Endothelial cell of umbilical vein (primary cell): ENCODE results near the gene PLPPR4. TPM values are rescaled to one million over a fixed set of nuclear protein-coding genes. Genes with fewer than 3 reads are reported as not detected.
A peak's percentile ranks its signal among the peaks of the same experiment; 100 is the strongest.

Experiments
- BruUV-seq: library from RNA; stranded (reverse); fragments of 400-500 nt; replicated peaks from 2 replicates; lab custom pipeline; 2021; lab: Mats Ljungman, UMichigan
- CTCF ChIA-PET: fragments of 300-600, 350-600 bp; sonication (Branson Sonifier 250); formaldehyde crosslinking; loops from one replicate; lab custom pipeline; 2021; ENCODE audit warnings: antibody characterized with exemption, inconsistent platforms; lab: Charles Lee
- POLR2A ChIA-PET: fragments of 300-600, 350-600 bp; sonication (Branson Sonifier 250); formaldehyde crosslinking; loops from one replicate; lab custom pipeline; 2021; ENCODE audit warnings: antibody characterized with exemption, inconsistent platforms; lab: Charles Lee
- DNase-seq: peaks from one replicate; pipeline ENCODE4 v3.0.0-alpha.2; 2011; ENCODE audit warnings: low read depth, low spot score
- FAIRE-seq: peaks from 2 replicates; lab custom pipeline; 2011; peaks lifted over from hg19 to GRCh38; lab: Jason Lieb, UNC
- H2AFZ ChIP-seq: 2 replicates; pipeline ENCODE4 v1.6.0; 2012; ENCODE audit warnings: low read depth, low read length, control low read depth, inconsistent platforms
- H3K27ac ChIP-seq: 2 replicates; pipeline ENCODE4 v1.5.1; 2011; ENCODE audit warnings: low read depth, mild to moderate bottlenecking, control low read depth, low read length, moderate library complexity; ENCODE audit not compliant: insufficient read depth
- H3K27me3 ChIP-seq, 2 experiments: 2 replicates each; pipeline versions ENCODE4 v1.6.0 to v1.6.1; 2011; ENCODE audit warnings: low read length in 2 of 2, mixed read lengths in 1 of 2; ENCODE audit not compliant: control insufficient read depth in 2 of 2, insufficient read depth in 2 of 2
- H3K36me3 ChIP-seq, 2 experiments: 2 replicates in 1 of 2; 3 replicates in 1 of 2; pipeline ENCODE4 v1.5.1; 2011; ENCODE audit warnings: low read length in 2 of 2, mild to moderate bottlenecking in 1 of 2, moderate library complexity in 1 of 2; ENCODE audit not compliant: control insufficient read depth in 2 of 2, insufficient read depth in 2 of 2; ENCODE audit errors: extremely low read depth in 1 of 2
- H3K4me1 ChIP-seq: 3 replicates; pipeline ENCODE4 v1.5.1; 2011; ENCODE audit warnings: mild to moderate bottlenecking, low read length; ENCODE audit not compliant: control insufficient read depth, insufficient read depth; ENCODE audit errors: extremely low read depth
- H3K4me2 ChIP-seq: 2 replicates; pipeline ENCODE4 v1.6.1; 2011; ENCODE audit warnings: low read length, control low read depth, mixed read lengths; ENCODE audit not compliant: insufficient read depth
- H3K4me3 ChIP-seq, 3 experiments: fragments of 200-600 bp in 1 of 3; sonication (generic), shearing (Covaris generic) in 1 of 3; replicated peaks in 1 of 3; 2 replicates each; pipeline ENCODE4 v1.5.1; 2011 to 2016; ENCODE audit warnings: control low read depth in 3 of 3, low read length in 3 of 3, mild to moderate bottlenecking in 2 of 3, inconsistent platforms in 1 of 3, low read depth in 1 of 3, moderate library complexity in 1 of 3; ENCODE audit not compliant: insufficient read depth in 1 of 3
- H3K79me2 ChIP-seq: 2 replicates; pipeline ENCODE4 v1.6.0; 2012; ENCODE audit warnings: low read length, inconsistent platforms; ENCODE audit not compliant: control insufficient read depth, insufficient read depth
- H3K9ac ChIP-seq: replicated peaks from 2 replicates; pipeline ENCODE3; 2011; ENCODE audit warnings: low read length, control low read depth; ENCODE audit not compliant: insufficient read depth; ENCODE audit errors: extremely low read depth
- H3K9me1 ChIP-seq: replicated peaks from 3 replicates; pipeline ENCODE4 v1.6.0; 2011; ENCODE audit warnings: mild to moderate bottlenecking, low read length; ENCODE audit not compliant: control insufficient read depth, insufficient read depth; ENCODE audit errors: extremely low read depth
- H3K9me3 ChIP-seq: replicated peaks from 2 replicates; pipeline ENCODE4 v1.5.1; 2012; ENCODE audit warnings: low read length, inconsistent platforms; ENCODE audit not compliant: control insufficient read depth, insufficient read depth
- H4K20me1 ChIP-seq: replicated peaks from 2 replicates; pipeline ENCODE3; 2011; ENCODE audit warnings: mild to moderate bottlenecking, low read length; ENCODE audit not compliant: control insufficient read depth, insufficient read depth; ENCODE audit errors: extremely low read depth
- EZH2 ChIP-seq: IDR thresholded peaks from 2 replicates; pipeline ENCODE4 v1.6.1; 2012; ENCODE audit warnings: borderline replicate concordance, low read depth, mild to moderate bottlenecking, moderate library complexity, low read length, inconsistent platforms; ENCODE audit not compliant: severe bottlenecking
- FOS ChIP-seq: IDR thresholded peaks from 2 replicates; pipeline ENCODE4 v1.6.1; 2011; ENCODE audit warnings: mild to moderate bottlenecking, low read length, moderate library complexity, borderline replicate concordance; ENCODE audit not compliant: insufficient read depth
- GATA2 ChIP-seq: IDR thresholded peaks from 2 replicates; pipeline ENCODE4 v1.7.0; 2011; ENCODE audit warnings: low read depth, mild to moderate bottlenecking, moderate library complexity, mixed read lengths, low read length; ENCODE audit not compliant: insufficient read length, insufficient read depth
- JUN ChIP-seq: IDR thresholded peaks from 2 replicates; pipeline ENCODE4 v1.6.1; 2011; ENCODE audit warnings: borderline replicate concordance, low read depth; ENCODE audit not compliant: insufficient read length, insufficient read depth
- MAX ChIP-seq: IDR thresholded peaks from 2 replicates; pipeline ENCODE4 v1.6.1; 2011; ENCODE audit not compliant: insufficient read depth, insufficient read length
- MYC ChIP-seq: IDR thresholded peaks from one replicate; pipeline ENCODE4 v1.6.1; 2011; ENCODE audit warnings: mild to moderate bottlenecking, low read depth, low read length
- POLR2A ChIP-seq: IDR thresholded peaks from 2 replicates; pipeline ENCODE4 v1.6.1; 2012; ENCODE audit warnings: low read depth, mild to moderate bottlenecking, control low read depth, low read length
- POLR2AphosphoS5 ChIP-seq: IDR thresholded peaks from 2 replicates; pipeline ENCODE4 v1.6.1; 2012; ENCODE audit warnings: low read depth, mild to moderate bottlenecking, control low read depth, low read length, moderate library complexity; ENCODE audit not compliant: insufficient read depth
- dilution Hi-C: fragments of 300-500 bp; cut with MboI; formaldehyde crosslinking; loops from one replicate; pipeline ENCODE4 v1.15.0; 2019; ENCODE audit warnings: low sequenced_read_pairs; ENCODE audit not compliant: extremely low pct_ligation_motif_present
- intact Hi-C: fragments of 100-400 bp; cut with micrococcal nuclease; formaldehyde crosslinking; loops from one replicate; pipeline ENCODE4 v1.10.0; 2022
- polyA plus RNA-seq, 4 experiments: library from polyadenylated mRNA; depleted of rRNA in 3 of 4; stranded (reverse) in 3 of 4; unstranded in 1 of 4; fragments of >200 nt; gene quantifications; 2 replicates each; pipeline versions ENCODE4 v1.2.1 to v1.2.3, GENCODE V29; 2011 to 2012; ENCODE audit warnings: missing spikeins in 1 of 4
- total RNA-seq: library from RNA; stranded (reverse); gene quantifications from 2 replicates; pipeline ENCODE4 v1.2.3, GENCODE V29; 2021
- TF ChIP-seq, protein P1 (sequence below), 2 donors: IDR thresholded peaks; 1 replicate in 1 of 2; 2 replicates in 1 of 2; pipeline ENCODE4 v1.5.1; 2011; ENCODE audit warnings: low read length in 2 of 2, mild to moderate bottlenecking in 2 of 2, moderate library complexity in 2 of 2, control low read depth in 1 of 2, inconsistent platforms in 1 of 2, low read depth in 1 of 2; ENCODE audit not compliant: insufficient read depth in 1 of 2; ENCODE audit errors: extremely low read depth in 1 of 2

Gene PLPPR4
- total and polyA plus RNA-seq, 2 donors (not counting 3 experiments of a cell fraction or from before 2014, with no cell fraction given), result not detected

DNA sequence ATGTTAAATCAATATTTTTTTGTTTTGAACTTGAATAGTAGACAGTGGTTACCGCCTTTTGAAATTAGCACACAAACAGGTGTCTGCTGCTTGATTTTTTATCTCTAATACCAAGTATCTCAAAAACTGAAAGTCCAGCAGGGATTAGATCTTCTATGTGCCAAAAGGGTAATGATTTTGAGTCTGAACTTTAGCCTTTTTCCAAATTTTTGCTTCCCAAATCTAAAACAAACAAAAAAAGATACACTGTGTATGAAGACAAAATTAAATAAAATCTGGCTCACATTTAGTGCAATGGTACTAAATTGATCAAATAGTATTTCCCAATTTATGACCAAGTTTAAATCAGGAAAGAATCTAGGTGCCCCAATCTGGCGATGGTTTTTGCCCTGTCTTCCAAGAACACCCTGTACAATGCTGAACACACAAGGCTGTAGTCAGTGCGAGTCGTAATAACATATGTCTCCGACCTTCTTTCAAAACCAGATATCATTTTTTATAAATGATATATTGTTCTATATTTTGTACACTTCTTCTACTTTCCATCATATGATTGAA is 40.5 kb downstream of the PLPPR4 start:
- H3K4me1 ChIP-seq, result no peaks in the 10 kb centered on the region
- H3K27ac ChIP-seq, result no peak overlapping the region
- FAIRE-seq (peak; percentile 52), DNase-seq (no peak)
- dilution Hi-C loops, result no loop called here
- BruUV-seq, result no TSS peak
- H3K9me3 ChIP-seq, result no peaks in the 10 kb centered on the region
- POLR2A ChIA-PET, result no interaction called here
- H3K4me2 ChIP-seq, result no peak overlapping the region
- H2AFZ ChIP-seq, result no peak overlapping the region
- TF ChIP-seq, protein P1, sequence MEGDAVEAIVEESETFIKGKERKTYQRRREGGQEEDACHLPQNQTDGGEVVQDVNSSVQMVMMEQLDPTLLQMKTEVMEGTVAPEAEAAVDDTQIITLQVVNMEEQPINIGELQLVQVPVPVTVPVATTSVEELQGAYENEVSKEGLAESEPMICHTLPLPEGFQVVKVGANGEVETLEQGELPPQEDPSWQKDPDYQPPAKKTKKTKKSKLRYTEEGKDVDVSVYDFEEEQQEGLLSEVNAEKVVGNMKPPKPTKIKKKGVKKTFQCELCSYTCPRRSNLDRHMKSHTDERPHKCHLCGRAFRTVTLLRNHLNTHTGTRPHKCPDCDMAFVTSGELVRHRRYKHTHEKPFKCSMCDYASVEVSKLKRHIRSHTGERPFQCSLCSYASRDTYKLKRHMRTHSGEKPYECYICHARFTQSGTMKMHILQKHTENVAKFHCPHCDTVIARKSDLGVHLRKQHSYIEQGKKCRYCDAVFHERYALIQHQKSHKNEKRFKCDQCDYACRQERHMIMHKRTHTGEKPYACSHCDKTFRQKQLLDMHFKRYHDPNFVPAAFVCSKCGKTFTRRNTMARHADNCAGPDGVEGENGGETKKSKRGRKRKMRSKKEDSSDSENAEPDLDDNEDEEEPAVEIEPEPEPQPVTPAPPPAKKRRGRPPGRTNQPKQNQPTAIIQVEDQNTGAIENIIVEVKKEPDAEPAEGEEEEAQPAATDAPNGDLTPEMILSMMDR (IDR thresholded peaks at IDR 0.05; ENCODE audit: extremely low read depth in 1 of 2, insufficient read depth in 1 of 2, low read depth in 1 of 2, low read length in 2 of 2), result no peak
- no peak for TF ChIP-seq POLR2A
- no peak for TF ChIP-seq MAX
- no peak for TF ChIP-seq FOS
- no peak for TF ChIP-seq JUN
- H3K36me3 ChIP-seq, result no peaks in the 10 kb centered on the region
- no peak overlapping the region for H3K4me3 ChIP-seq
- no peaks in the 10 kb centered on the region for H4K20me1 ChIP-seq
- CTCF ChIA-PET, result no interaction called here
- intact Hi-C loops, result no loop called here
- no peaks in the 10 kb centered on the region for H3K27me3 ChIP-seq
- no peaks in the 10 kb centered on the region for H3K79me2 ChIP-seq
- H3K9me1 ChIP-seq, result no peaks in the 10 kb centered on the region
- H3K9ac ChIP-seq, result no peak overlapping the region

- no peak for DNase-seq
- Histone ChIP-seq H3K36me3 (no peaks in the 10 kb centered on the region), H4K20me1 (no peaks in the 10 kb centered on the region), H2AFZ (no peak overlapping the region), H3K4me2 (no peak overlapping the region), H3K27me3 (no peaks in the 10 kb centered on the region), H3K4me3 (no peak overlapping the region), H3K9ac (no peak overlapping the region), H3K79me2 (no peaks in the 10 kb centered on the region), H3K4me1 (no peaks in the 10 kb centered on the region), H3K9me3 (no peaks in the 10 kb centered on the region), H3K9me1 (no peaks in the 10 kb centered on the region), H3K27ac (no peak overlapping the region)
- BruUV-seq, result no TSS peak
- intact Hi-C loops (no loop called here), dilution Hi-C loops (no loop called here)
- ChIA-PET POLR2A (no interaction called here), CTCF (no interaction called here)
- no peak for FAIRE-seq
- TF ChIP-seq GATA2, result no peak
- TF ChIP-seq, protein P1 (IDR thresholded peaks at IDR 0.05; ENCODE audit: extremely low read depth in 1 of 2, insufficient read depth in 1 of 2, low read depth in 1 of 2, low read length in 2 of 2), result no peak
- no peak for TF ChIP-seq EZH2
- TF ChIP-seq POLR2A, result no peak
- TF ChIP-seq POLR2AphosphoS5, result no peak
- TF ChIP-seq MAX, result no peak
- no peak for TF ChIP-seq MYC
- no peak for TF ChIP-seq JUN
- TF ChIP-seq FOS, result no peak
Observed at GRCh38 chr1:99305626-99306025, 41.3 kb downstream of the PLPPR4 start.
